Right lobe of liver (tissue), 4 donors: ENCODE data around the gene SCAMP3.

ENCODE experiments used
- POLR2A ChIP-seq: fragments of 450-650 bp; IDR thresholded peaks from one replicate; pipeline ENCODE4 v1.6.1; 2017; ENCODE audit warnings: antibody characterized with exemption, mild to moderate bottlenecking
- TF ChIP-seq, protein P1 (sequence below), 4 donors: fragments of 200-600 bp in 3 of 4; fragments of 450-650 bp in 1 of 4; IDR thresholded peaks; one replicate each; pipeline versions ENCODE4 v1.5.1 to v1.8.0; 2016 to 2022; ENCODE audit warnings: antibody characterized with exemption in 4 of 4, mild to moderate bottlenecking in 2 of 4
- donor health status: DM: no; HTN: no; CAD: no.
- donor health status: DM: no; HTN: no; CAD: no.
- donor health status: DM: no; HTN: yes; CAD: no.

DNA sequence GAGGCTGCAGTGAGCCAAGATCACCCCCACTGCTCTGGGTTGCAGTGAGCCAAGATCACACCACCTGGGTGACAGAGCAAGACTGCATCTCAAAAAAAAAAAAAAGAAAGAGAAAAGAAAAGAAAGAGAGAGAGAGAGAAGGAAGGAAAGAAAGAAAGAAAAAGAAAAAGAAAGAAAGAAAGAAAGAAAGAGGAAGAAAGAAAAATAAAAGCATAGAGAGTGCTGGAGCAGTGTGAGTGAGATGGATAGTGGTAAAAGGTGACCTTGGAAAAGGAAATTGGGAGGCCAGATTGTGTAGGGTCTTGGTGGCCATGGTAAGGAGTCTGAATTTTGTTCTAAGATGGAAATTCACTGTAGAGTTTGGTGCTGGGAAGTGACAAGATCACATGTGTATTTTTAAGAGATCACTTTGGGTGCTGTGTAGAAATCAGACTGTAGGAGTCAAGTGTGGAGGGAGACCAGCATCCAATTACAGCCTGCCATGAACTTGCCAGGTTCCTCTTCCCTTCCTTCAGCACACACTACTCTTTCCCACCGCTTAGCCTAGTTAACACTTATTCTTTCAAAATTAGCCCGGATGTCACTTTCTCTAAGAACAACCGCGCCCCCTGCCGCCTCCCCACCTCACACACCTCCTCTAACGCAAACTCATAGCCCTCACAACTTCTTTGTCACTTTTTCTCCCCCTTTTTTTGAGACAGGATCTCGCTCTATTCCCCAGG is 35.8 kb downstream of the SCAMP3 start:
- TF ChIP-seq, protein P1, sequence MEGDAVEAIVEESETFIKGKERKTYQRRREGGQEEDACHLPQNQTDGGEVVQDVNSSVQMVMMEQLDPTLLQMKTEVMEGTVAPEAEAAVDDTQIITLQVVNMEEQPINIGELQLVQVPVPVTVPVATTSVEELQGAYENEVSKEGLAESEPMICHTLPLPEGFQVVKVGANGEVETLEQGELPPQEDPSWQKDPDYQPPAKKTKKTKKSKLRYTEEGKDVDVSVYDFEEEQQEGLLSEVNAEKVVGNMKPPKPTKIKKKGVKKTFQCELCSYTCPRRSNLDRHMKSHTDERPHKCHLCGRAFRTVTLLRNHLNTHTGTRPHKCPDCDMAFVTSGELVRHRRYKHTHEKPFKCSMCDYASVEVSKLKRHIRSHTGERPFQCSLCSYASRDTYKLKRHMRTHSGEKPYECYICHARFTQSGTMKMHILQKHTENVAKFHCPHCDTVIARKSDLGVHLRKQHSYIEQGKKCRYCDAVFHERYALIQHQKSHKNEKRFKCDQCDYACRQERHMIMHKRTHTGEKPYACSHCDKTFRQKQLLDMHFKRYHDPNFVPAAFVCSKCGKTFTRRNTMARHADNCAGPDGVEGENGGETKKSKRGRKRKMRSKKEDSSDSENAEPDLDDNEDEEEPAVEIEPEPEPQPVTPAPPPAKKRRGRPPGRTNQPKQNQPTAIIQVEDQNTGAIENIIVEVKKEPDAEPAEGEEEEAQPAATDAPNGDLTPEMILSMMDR (IDR thresholded peaks at IDR 0.05), result peak; percentile 29 to 49 (median 42)
- TF ChIP-seq POLR2A, result no peak
